ENCODE measurements around the gene OR1J1.

Gene OR1J1

DNA sequence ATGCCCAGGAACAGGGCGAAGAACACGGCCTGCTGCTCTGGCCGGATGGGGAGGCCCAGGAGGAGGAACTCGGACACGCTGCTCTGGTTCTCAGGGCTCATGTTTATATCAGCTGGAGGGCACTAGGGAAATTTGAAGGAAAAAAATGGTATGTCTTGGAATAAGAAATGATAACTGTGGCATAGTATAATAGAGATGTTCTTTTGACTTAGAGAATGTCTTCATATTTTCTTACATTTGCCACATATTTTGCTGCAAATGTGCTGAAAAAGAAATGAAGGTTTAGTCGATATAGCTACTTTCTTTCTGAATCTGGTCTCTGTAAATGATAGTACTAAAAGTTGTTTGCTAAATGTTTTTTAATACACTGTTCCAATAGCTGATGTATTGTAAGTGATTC is at the start of gene OR1J1:
TSS of gene OR1J1 (minus strand) at position 101 of the 400 bp plus-strand sequence. CDS start at position 101, 0 bp downstream.
- no peak for DNase-seq (ENCODE audit: low read depth)

GRCh38 chr9:122527193-122527592 is 49.5 kb upstream of the OR1J1 start, which contains the start of gene OR1N1:
Gene OR1N1, minus strand, starts transcription at chr9:122527293. Its CDS starts 0 bp downstream, at chr9:122527293.
- DNase-seq (ENCODE audit: low read depth) = no peak

DNA sequence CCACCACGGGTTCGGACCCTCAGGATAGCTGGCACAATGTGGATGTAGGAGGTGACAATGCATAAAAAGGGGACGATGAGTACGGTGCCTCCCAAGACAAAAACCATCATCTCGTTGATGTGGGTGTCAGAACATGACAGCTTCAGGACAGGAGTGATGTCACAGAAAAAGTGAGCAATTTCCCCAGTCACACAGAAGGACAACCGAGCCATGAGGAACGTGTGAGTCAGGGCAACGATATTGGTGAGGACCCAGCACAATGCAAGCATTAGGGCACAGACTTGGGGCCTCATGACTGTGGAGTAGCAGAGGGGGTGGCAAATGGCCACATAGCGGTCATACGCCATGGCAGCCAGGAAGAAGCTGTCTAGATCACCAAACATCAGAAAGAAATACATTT is 48.9 kb upstream of the OR1J1 start:
- DNase-seq (ENCODE audit: low read depth) = no peak

GRCh38 chr9:122519376-122519775 is 41.6 kb upstream of the OR1J1 start:
- no peak for DNase-seq (ENCODE audit: low read depth)

- no peak for DNase-seq (ENCODE audit: low read depth)
Observed at GRCh38 chr9:122518841-122519240, 41.1 kb upstream of the OR1J1 start, which contains the start of gene OR1J4. Gene OR1J4, plus strand, starts transcription at chr9:122519141. Its CDS starts 0 bp downstream, at chr9:122519141.

GRCh38 chr9:122518226-122518625 is 40.5 kb upstream of the OR1J1 start:
- no peak for DNase-seq (ENCODE audit: low read depth)

- no peak for DNase-seq (ENCODE audit: low read depth)
Observed at GRCh38 chr9:122510502-122510901, 32.8 kb upstream of the OR1J1 start, which contains the start of gene OR1J2. Gene OR1J2, plus strand, starts transcription at chr9:122510802. Its CDS starts 0 bp downstream, at chr9:122510802.

DNA sequence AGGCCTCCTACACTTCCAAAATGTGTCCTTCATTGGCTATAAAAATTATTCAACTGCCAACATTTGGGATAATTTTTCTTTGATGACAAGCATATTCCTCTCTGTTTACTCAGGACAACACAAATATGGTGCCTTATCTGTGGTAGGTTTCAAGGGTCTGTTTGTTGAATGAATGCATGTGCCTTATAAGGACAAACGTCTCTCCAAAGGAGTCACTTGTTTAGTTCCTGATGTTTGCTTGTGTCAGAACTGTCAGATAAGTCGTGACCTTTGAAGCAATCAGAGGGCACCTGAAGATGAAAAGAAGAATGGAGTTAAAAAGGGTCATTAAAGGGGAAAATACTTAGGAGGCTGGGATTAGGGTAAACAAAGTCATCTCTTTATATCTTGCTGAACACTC is 29.2 kb upstream of the OR1J1 start:
- no peak for DNase-seq (ENCODE audit: low read depth)

DNA sequence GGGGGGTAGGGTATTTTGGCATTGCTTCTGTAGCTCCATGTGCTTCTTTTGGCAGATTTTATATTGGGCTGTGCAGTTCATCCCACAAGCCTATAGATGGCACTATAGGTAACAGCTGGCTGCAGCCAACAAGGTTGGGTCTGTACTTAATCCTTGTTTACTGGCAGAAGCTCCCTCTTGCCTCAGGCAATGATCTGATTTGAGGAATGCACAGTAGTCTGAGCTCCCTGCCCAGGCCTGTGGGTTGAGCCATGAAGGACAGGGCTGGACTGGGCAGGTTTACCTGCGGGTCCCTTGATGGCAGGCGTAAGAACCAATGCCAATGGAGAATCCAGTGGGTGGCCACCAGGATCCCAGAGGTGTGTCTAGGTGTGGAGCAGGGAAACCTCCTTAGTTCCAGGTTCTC is 21.2 kb upstream of the OR1J1 start:
- peak; percentile 29 for DNase-seq (ENCODE audit: low read depth)

- DNase-seq (ENCODE audit: low read depth) = no peak
Observed at GRCh38 chr9:122479062-122479461, 1.3 kb upstream of the OR1J1 start.

- no peak for DNase-seq (ENCODE audit: low read depth)
Observed at GRCh38 chr9:122477346-122477745, 380 bp downstream of the OR1J1 start.

GRCh38 chr9:122475717-122476116 is 2.0 kb downstream of the OR1J1 start:
- DNase-seq (ENCODE audit: low read depth) = no peak

DNA sequence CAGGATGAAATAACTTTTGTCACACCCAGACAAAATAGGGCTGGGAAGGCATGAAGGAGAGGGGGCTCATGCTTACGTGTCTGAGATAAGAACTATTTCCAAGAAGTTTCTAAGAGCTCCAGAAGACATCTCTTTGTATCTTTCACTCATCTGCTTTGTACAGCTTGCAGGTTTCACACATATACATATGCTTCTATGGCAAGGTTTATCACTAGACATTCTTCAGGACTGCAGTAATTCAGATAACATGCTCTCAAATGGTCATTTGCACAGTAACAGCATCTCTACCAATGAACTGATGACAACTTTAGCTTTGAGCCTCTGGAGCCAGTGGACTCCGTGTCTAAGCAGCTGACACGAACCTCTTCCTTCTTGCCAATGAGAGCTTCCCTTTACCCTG is 3.2 kb downstream of the OR1J1 start:
- no peak for DNase-seq (ENCODE audit: low read depth)

DNA sequence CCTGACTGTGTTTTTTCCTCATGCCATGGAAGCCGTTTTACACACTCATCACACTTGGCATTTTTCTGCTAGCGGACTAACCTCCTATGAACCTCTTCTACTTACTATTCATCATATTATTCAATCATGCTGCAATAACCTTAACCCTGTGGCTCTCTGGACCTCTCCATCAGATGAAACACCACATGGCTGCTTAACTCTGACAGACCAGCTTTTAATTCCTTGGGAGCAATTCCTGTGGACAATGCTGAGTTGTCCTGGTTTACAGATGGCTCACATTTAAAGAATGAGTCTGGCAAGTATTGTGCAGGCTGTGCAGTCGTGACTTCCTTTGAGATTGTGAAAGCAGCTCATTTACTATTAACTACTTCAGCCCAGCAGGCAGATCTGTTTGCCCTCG is 9.0 kb downstream of the OR1J1 start:
- peak; percentile 96 for DNase-seq (ENCODE audit: low read depth)

GRCh38 chr9:122466456-122466855 is 11.3 kb downstream of the OR1J1 start:
- DNase-seq (ENCODE audit: low read depth) = no peak

- DNase-seq (ENCODE audit: low read depth) = peak; percentile 64
Observed at GRCh38 chr9:122464633-122465567, 12.8 kb downstream of the OR1J1 start.

- DNase-seq (ENCODE audit: low read depth) = no peak
Observed at GRCh38 chr9:122463828-122464632, 13.7 kb downstream of the OR1J1 start.

DNA sequence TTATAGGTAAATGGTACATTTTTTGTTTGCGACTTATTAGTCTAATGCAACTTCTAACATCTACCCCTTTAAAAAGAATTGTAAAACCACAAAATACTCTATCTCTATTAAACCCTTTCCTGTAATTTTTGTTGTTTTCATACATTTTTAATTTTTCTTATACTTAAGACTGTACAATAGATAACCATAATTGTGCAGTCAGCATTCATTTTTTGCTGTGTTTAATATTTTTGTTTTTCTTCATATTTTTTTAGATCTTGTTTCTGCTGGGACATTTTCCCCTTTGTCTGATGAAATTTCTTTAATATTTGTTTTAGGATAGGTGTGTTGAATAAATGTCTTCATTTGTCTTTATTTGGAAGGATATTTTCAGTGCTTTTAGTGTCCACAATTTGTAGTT is 19.9 kb downstream of the OR1J1 start:
- DNase-seq (ENCODE audit: low read depth) = no peak

GRCh38 chr9:122456123-122456522 is 21.6 kb downstream of the OR1J1 start:
- no peak for DNase-seq (ENCODE audit: low read depth)

DNA sequence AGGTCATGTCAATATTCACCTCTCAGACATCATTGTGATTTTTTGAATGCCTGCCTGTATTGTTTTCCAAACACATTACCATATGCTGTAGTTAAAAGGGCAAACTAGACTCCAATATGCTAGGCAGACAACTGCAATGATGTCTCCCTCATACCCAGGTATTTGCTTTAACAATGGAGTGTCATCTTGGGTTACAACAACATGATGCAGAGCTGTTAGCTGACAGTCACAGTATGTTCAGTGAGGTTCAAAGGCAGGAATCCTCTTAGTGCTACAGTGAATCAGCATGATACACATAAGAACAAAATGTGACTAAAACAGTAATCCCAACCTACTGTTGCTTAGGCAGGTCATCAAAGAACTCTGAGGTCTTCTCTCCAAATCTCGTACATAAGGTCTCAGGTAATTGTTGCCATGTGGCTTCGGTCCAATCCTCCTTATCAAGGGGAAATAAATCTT is 24.0 kb downstream of the OR1J1 start:
- no peak for DNase-seq (ENCODE audit: low read depth)

- DNase-seq (ENCODE audit: low read depth) = no peak
Observed at GRCh38 chr9:122446819-122447484, 30.8 kb downstream of the OR1J1 start.
